SK-N-SH (cell line): ENCODE results near the gene C16orf92. TPM values are rescaled to one million over a fixed set of nuclear protein-coding genes. Genes with fewer than 3 reads are reported as not detected.

Experiments
- CTCF ChIA-PET: fragments of 300-600, 350-600 bp; formaldehyde crosslinking; extraction: SDS; loops from one replicate; lab custom pipeline; 2021; lab: Yijun Ruan, JAX
- POLR2A ChIA-PET: fragments of 350-600 bp; sonication (Branson Sonifier 250); formaldehyde crosslinking; extraction: SDS; loops from one replicate; lab custom pipeline; 2020; ENCODE audit warnings: antibody characterized with exemption, inconsistent platforms; lab: Yijun Ruan, JAX
- DNase-seq: peaks from one replicate; pipeline ENCODE4 v3.0.0; 2012
- H2AFZ ChIP-seq: fragments of 200-600 bp; sonication (generic); 2 replicates; pipeline ENCODE4 v1.8.1; 2016; ENCODE audit warnings: antibody characterized with exemption, mild to moderate bottlenecking, low read depth
- H3F3A ChIP-seq: fragments of 200-600 bp; sonication (generic); replicated peaks from 2 replicates; pipeline ENCODE3; 2016; ENCODE audit warnings: antibody characterized with exemption, mild to moderate bottlenecking; ENCODE audit not compliant: insufficient read depth
- H3K27ac ChIP-seq, 2 experiments: fragments of 200-500 bp in 1 of 2; fragments of 200-600 bp in 1 of 2; sonication (Bioruptor generic) in 1 of 2; sonication (generic), shearing (Covaris generic) in 1 of 2; 2 replicates each; pipeline versions ENCODE4 v1.5.1 to v1.6.1; 2014 to 2016; ENCODE audit warnings: low read depth in 2 of 2, inconsistent platforms in 1 of 2, low read length in 1 of 2, mild to moderate bottlenecking in 1 of 2, mixed read lengths in 1 of 2
- H3K27me3 ChIP-seq: fragments of 200-600 bp; sonication (generic), shearing (Covaris generic); 2 replicates; pipeline ENCODE4 v1.6.1; 2016; ENCODE audit warnings: mixed run types; ENCODE audit not compliant: insufficient read depth
- H3K36me3 ChIP-seq, 2 experiments: fragments of 200-500 bp in 1 of 2; fragments of 200-600 bp in 1 of 2; sonication (Bioruptor generic) in 1 of 2; sonication (generic) in 1 of 2; replicated peaks in 1 of 2; 2 replicates each; pipeline versions ENCODE3 to v1.5.1; 2014 to 2016; ENCODE audit warnings: low read length in 1 of 2, mild to moderate bottlenecking in 1 of 2; ENCODE audit not compliant: insufficient read depth in 2 of 2, control insufficient read depth in 1 of 2
- H3K4me1 ChIP-seq, 2 experiments: fragments of 200-500 bp in 1 of 2; fragments of 200-600 bp in 1 of 2; sonication (Bioruptor generic) in 1 of 2; sonication (generic), shearing (Covaris generic) in 1 of 2; 2 replicates each; pipeline versions ENCODE4 v1.5.1 to v1.6.1; 2014 to 2016; ENCODE audit warnings: low read depth in 1 of 2, low read length in 1 of 2, mixed run types in 1 of 2; ENCODE audit not compliant: insufficient read depth in 2 of 2, control insufficient read depth in 1 of 2
- H3K4me2 ChIP-seq: fragments of 200-600 bp; sonication (generic), shearing (Covaris generic); 2 replicates; pipeline ENCODE4 v1.6.1; 2017; ENCODE audit warnings: mixed run types
- H3K4me3 ChIP-seq, 2 experiments: fragments of 200-500 bp in 1 of 2; fragments of 200-600 bp in 1 of 2; sonication (Bioruptor generic) in 1 of 2; sonication (generic), shearing (Covaris generic) in 1 of 2; 2 replicates each; pipeline versions ENCODE4 v1.5.1 to v1.8.1; 2014 to 2016; ENCODE audit warnings: low read depth in 2 of 2, inconsistent platforms in 1 of 2, low read length in 1 of 2, mild to moderate bottlenecking in 1 of 2, mixed read lengths in 1 of 2, moderate library complexity in 1 of 2
- H3K79me2 ChIP-seq: fragments of 200-600 bp; sonication (generic); 2 replicates; pipeline ENCODE4 v1.8.1; 2017; ENCODE audit warnings: mild to moderate bottlenecking; ENCODE audit not compliant: insufficient read depth
- H3K9ac ChIP-seq: fragments of 200-600 bp; sonication (generic); 2 replicates; pipeline ENCODE4 v1.6.1; 2017; ENCODE audit warnings: mixed run types
- H3K9me2 ChIP-seq: fragments of 200-600 bp; sonication (generic); 2 replicates; pipeline ENCODE4 v1.6.1; 2017; ENCODE audit warnings: mixed run types
- H3K9me3 ChIP-seq: fragments of 200-600 bp; sonication (generic); 2 replicates; pipeline ENCODE4 v1.6.1; 2017; ENCODE audit warnings: mixed run types, mild to moderate bottlenecking, moderate library complexity
- H4K20me1 ChIP-seq: fragments of 200-600 bp; sonication (generic); 2 replicates; pipeline ENCODE4 v1.6.1; 2017; ENCODE audit warnings: mild to moderate bottlenecking, mixed run types; ENCODE audit not compliant: insufficient read depth
- EP300 ChIP-seq, 2 experiments: IDR thresholded peaks; 2 replicates each; pipeline versions ENCODE4 v1.4.0 to v1.6.1; 2012; ENCODE audit warnings: borderline replicate concordance in 1 of 2, low read depth in 1 of 2, low read length in 1 of 2
- FOSL2 ChIP-seq: IDR thresholded peaks from 2 replicates; pipeline ENCODE4 v1.4.0; 2012; ENCODE audit warnings: low read depth, mild to moderate bottlenecking, moderate library complexity, borderline replicate concordance
- FOXJ3 ChIP-seq: sonication (generic); formaldehyde crosslinking; IDR thresholded peaks from 2 replicates; pipeline ENCODE4 v1.5.1; 2020; ENCODE audit warnings: mild to moderate bottlenecking, missing genetic modification reagents
- FOXM1 ChIP-seq: IDR thresholded peaks from 2 replicates; pipeline ENCODE4 v1.4.0; 2012; ENCODE audit warnings: low read depth, mild to moderate bottlenecking
- GABPA ChIP-seq: IDR thresholded peaks from 2 replicates; pipeline ENCODE4 v1.4.0; 2012; ENCODE audit warnings: low read depth, mild to moderate bottlenecking
- GATA2 ChIP-seq: sonication (generic); formaldehyde crosslinking; IDR thresholded peaks from 2 replicates; pipeline ENCODE4 v1.5.0; 2020; ENCODE audit warnings: mild to moderate bottlenecking, missing genetic modification reagents
- MXI1 ChIP-seq: IDR thresholded peaks from 2 replicates; pipeline ENCODE4 v1.6.1; 2012; ENCODE audit warnings: mild to moderate bottlenecking, low read depth, low read length, improper control_type of control experiment
- NFIC ChIP-seq: IDR thresholded peaks from 2 replicates; pipeline ENCODE4 v1.4.0; 2012; ENCODE audit warnings: borderline replicate concordance
- POLR2AphosphoS5 ChIP-seq: IDR thresholded peaks from 2 replicates; pipeline ENCODE4 v1.6.1; 2012; ENCODE audit warnings: low read depth, low read length
- RAD21 ChIP-seq: IDR thresholded peaks from 2 replicates; pipeline ENCODE4 v1.6.1; 2012; ENCODE audit warnings: mild to moderate bottlenecking, low read length
- RFX5 ChIP-seq: IDR thresholded peaks from 2 replicates; pipeline ENCODE4 v1.6.1; 2012; ENCODE audit warnings: mild to moderate bottlenecking, improper control_type of control experiment, low read length
- TCF12 ChIP-seq: IDR thresholded peaks from 2 replicates; pipeline ENCODE4 v1.4.0; 2012
- WGBS: methylation state at CpG from one replicate; pipeline ENCODE4 v1.1.6; 2017; ENCODE audit warnings: low lambda C conversion rate; 5-methylcytosine and 5-hydroxymethylcytosine counted together
- polyA plus RNA-seq, 3 experiments: library from polyadenylated mRNA; depleted of rRNA; stranded (reverse); fragments of >200 nt; gene quantifications; 2 replicates each; pipeline ENCODE4 v1.2.3, GENCODE V29; 2012
- TF ChIP-seq, protein P1 (sequence below): fragments of 200-600 bp; sonication (generic); IDR thresholded peaks from 2 replicates; pipeline ENCODE4 v1.6.1; 2017; ENCODE audit warnings: antibody characterized with exemption, mild to moderate bottlenecking, moderate library complexity
- TF ChIP-seq, protein P2 (sequence below): IDR thresholded peaks from 2 replicates; pipeline ENCODE4 v1.6.1; 2012; ENCODE audit warnings: mild to moderate bottlenecking, low read depth, low read length, moderate library complexity
- TF ChIP-seq, protein P3 (sequence below): IDR thresholded peaks from 2 replicates; pipeline ENCODE4; 2012
- TF ChIP-seq, protein P4 (sequence below): fragments of 150-350 bp; IDR thresholded peaks from 2 replicates; pipeline ENCODE4 v1.6.1; 2017; ENCODE audit warnings: antibody characterized with exemption, low read length, low read depth, borderline replicate concordance

C16orf92 gene
- polyA plus RNA-seq, 1 of the 3 experiments (the other 2 are of a cell fraction): not detected

DNA sequence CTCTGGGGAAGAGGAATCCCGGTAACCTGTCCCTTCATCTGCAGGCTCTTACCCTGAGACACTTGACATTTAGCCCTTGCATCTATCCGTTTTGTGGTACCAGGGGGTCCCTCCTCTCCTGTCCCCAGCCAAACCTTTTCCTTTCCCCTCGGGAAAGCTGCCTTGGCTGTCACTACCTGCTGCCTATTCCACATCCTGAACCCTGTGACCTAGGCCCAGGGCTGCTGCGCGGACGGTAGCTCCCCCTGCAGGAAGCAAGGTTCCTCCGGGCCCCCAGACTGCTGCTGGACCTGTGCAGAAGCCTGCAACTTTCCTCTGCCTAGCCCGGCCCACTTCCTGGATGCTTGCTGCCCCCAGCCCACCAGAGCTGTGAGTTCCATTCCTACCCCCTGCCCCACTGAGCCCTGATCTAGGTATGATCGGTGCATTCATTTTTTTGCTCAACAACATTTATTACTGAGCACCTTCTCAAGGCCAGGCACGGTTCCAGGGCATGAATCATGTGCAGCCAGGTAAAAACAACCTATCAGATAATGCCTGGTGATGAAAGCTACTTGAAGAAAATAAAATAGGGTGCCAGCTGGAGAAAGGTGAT lies 32.1 kb downstream of the C16orf92 start:
- CTCF ChIA-PET: interaction anchor here (0.8 to 4.6 kb wide), 8 partner anchors 9 to 247 kb away, joined by 3 to 24 read pairs (median 5); partner anchors contain the start of genes TBX6 and TLCD3B
- 54% methylated on average over 6 of the region's 10 CpGs for WGBS
- no peaks in the 10 kb centered on the region for H4K20me1 ChIP-seq
- no peaks in the 10 kb centered on the region for H3K9me3 ChIP-seq
- H3K4me2 ChIP-seq: peak overlapping the region; percentile 47; the same call in 1 of the 2 replicates
- H2AFZ ChIP-seq: no peak overlapping the region
- H3K9ac ChIP-seq: no peak overlapping the region
- no peak overlapping the region for H3K27ac ChIP-seq
- peaks cover 36% of the 10 kb centered on the region; the same call in 1 of the 2 replicates for H3K79me2 ChIP-seq
- peaks cover 22% of the 10 kb centered on the region for H3F3A ChIP-seq
- POLR2A ChIA-PET: interaction anchor here (0.7 to 1.4 kb wide), 2 partner anchors 8 to 10 kb away, joined by 3 to 4 read pairs; partner anchors contain the start of gene ALDOA
- H3K4me3 ChIP-seq: peak overlapping the region in 1 of 2 experiments; percentile 31; a peak in 1 of 4 replicates
- H3K27me3 ChIP-seq: no peaks in the 10 kb centered on the region
- peaks cover 5% of the 10 kb centered on the region in 2 experiments; a peak in 2 of 4 replicates for H3K4me1 ChIP-seq
- peak; percentile 56 for DNase-seq
- H3K36me3 ChIP-seq: peaks cover 0 to 7% of the 10 kb centered on the region in 2 experiments
- H3K9me2 ChIP-seq: no peaks in the 10 kb centered on the region
- 0 out of 2 replicates have a peak, but pooled peaks have one; percentile 4 for TF ChIP-seq RAD21
- TF ChIP-seq GABPA: no peak
- TF ChIP-seq, protein P1, sequence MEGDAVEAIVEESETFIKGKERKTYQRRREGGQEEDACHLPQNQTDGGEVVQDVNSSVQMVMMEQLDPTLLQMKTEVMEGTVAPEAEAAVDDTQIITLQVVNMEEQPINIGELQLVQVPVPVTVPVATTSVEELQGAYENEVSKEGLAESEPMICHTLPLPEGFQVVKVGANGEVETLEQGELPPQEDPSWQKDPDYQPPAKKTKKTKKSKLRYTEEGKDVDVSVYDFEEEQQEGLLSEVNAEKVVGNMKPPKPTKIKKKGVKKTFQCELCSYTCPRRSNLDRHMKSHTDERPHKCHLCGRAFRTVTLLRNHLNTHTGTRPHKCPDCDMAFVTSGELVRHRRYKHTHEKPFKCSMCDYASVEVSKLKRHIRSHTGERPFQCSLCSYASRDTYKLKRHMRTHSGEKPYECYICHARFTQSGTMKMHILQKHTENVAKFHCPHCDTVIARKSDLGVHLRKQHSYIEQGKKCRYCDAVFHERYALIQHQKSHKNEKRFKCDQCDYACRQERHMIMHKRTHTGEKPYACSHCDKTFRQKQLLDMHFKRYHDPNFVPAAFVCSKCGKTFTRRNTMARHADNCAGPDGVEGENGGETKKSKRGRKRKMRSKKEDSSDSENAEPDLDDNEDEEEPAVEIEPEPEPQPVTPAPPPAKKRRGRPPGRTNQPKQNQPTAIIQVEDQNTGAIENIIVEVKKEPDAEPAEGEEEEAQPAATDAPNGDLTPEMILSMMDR: peak; percentile 57
- TF ChIP-seq, protein P2, sequence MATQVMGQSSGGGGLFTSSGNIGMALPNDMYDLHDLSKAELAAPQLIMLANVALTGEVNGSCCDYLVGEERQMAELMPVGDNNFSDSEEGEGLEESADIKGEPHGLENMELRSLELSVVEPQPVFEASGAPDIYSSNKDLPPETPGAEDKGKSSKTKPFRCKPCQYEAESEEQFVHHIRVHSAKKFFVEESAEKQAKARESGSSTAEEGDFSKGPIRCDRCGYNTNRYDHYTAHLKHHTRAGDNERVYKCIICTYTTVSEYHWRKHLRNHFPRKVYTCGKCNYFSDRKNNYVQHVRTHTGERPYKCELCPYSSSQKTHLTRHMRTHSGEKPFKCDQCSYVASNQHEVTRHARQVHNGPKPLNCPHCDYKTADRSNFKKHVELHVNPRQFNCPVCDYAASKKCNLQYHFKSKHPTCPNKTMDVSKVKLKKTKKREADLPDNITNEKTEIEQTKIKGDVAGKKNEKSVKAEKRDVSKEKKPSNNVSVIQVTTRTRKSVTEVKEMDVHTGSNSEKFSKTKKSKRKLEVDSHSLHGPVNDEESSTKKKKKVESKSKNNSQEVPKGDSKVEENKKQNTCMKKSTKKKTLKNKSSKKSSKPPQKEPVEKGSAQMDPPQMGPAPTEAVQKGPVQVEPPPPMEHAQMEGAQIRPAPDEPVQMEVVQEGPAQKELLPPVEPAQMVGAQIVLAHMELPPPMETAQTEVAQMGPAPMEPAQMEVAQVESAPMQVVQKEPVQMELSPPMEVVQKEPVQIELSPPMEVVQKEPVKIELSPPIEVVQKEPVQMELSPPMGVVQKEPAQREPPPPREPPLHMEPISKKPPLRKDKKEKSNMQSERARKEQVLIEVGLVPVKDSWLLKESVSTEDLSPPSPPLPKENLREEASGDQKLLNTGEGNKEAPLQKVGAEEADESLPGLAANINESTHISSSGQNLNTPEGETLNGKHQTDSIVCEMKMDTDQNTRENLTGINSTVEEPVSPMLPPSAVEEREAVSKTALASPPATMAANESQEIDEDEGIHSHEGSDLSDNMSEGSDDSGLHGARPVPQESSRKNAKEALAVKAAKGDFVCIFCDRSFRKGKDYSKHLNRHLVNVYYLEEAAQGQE: no peak

DNA sequence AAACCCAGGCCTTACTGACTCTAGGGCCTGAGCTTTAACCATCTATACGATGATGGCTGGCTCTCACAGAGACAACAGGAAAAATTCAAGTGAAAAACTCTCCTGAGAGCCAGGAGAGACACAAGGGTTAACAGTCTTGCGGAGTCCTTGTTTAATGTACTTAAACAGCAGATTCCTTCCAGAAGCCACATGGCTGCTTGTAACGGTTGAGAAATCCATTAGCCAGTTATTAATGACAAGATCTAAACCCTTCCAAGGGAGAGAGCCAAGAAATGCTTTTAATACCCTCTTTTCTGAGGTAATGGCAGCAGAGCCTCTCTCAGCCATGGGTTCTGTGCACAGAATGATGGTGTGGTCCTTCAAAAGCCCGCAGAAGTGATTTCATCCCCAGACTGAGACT lies 37.3 kb downstream of the C16orf92 start:
- TF ChIP-seq FOXJ3 (CRISPR knock-in tag) (no peak), EP300 (IDR thresholded peaks at IDR 0.05; ENCODE audit: borderline replicate concordance in 1 of 2, low read depth in 1 of 2, low read length in 1 of 2) (no peak), FOXM1 (no peak), MXI1 (no peak), GATA2 (no peak), NFIC (no peak), RFX5 (no peak), FOSL2 (no peak), TCF12 (no peak), POLR2AphosphoS5 (no peak)
- TF ChIP-seq, protein P3, sequence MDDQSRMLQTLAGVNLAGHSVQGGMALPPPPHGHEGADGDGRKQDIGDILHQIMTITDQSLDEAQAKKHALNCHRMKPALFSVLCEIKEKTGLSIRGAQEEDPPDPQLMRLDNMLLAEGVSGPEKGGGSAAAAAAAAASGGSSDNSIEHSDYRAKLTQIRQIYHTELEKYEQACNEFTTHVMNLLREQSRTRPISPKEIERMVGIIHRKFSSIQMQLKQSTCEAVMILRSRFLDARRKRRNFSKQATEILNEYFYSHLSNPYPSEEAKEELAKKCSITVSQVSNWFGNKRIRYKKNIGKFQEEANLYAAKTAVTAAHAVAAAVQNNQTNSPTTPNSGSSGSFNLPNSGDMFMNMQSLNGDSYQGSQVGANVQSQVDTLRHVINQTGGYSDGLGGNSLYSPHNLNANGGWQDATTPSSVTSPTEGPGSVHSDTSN: no peak
- TF ChIP-seq, protein P4, sequence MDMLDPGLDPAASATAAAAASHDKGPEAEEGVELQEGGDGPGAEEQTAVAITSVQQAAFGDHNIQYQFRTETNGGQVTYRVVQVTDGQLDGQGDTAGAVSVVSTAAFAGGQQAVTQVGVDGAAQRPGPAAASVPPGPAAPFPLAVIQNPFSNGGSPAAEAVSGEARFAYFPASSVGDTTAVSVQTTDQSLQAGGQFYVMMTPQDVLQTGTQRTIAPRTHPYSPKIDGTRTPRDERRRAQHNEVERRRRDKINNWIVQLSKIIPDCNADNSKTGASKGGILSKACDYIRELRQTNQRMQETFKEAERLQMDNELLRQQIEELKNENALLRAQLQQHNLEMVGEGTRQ: no peak
- H4K20me1 ChIP-seq: no peaks in the 10 kb centered on the region
- POLR2A ChIA-PET: interaction anchor here (1.5 kb wide), 1 partner anchor 25 kb away, joined by 3 read pairs; no protein-coding TSS in a partner anchor
- 72% methylated on average over 4 of the region's 4 CpGs for WGBS
- H3K9me3 ChIP-seq: no peaks in the 10 kb centered on the region
- H3K4me1 ChIP-seq: peaks cover 15 to 27% of the 10 kb centered on the region in 2 experiments; a peak in 3 of 4 replicates
- no peaks in the 10 kb centered on the region for H3K27me3 ChIP-seq
- no peak overlapping the region for H2AFZ ChIP-seq
- H3K9me2 ChIP-seq: no peaks in the 10 kb centered on the region
- no peak overlapping the region for H3K4me3 ChIP-seq
- peaks cover 0 to 16% of the 10 kb centered on the region in 2 experiments for H3K36me3 ChIP-seq
- CTCF ChIA-PET: interaction anchor here (1.1 to 1.8 kb wide), 3 partner anchors 11 to 32 kb away, joined by 3 to 4 read pairs (median 4); no protein-coding TSS in a partner anchor
- H3K4me2 ChIP-seq: no peak overlapping the region
- H3F3A ChIP-seq: peaks cover 15% of the 10 kb centered on the region
- H3K9ac ChIP-seq: no peak overlapping the region
- no peak for DNase-seq
- H3K27ac ChIP-seq: peak overlapping the region in 1 of 2 experiments; percentile 51; a peak in 1 of 4 replicates
- H3K79me2 ChIP-seq: peaks cover 30% of the 10 kb centered on the region
